HG02970 (cell line): ENCODE data around the gene MTFP1.

Experiments
- ATAC-seq: cut with Tn5 transposase; IDR thresholded peaks from one replicate; pipeline ENCODE4 v1.9.1; 2021; ENCODE audit warnings: mild to moderate bottlenecking, moderate library complexity, moderate number of reproducible peaks; ENCODE audit not compliant: unreplicated experiment, low FRiP score

MTFP1 gene

GRCh38 chr22:30424534-30425326, 838 bp upstream of the MTFP1 start:
- ATAC-seq = no peak

GRCh38 chr22:30425327-30425615, 297 bp upstream of the MTFP1 start:
- ATAC-seq = no peak

GRCh38 chr22:30426388-30427353, 1.1 kb downstream of the MTFP1 start:
- ATAC-seq = no peak

GRCh38 chr22:30427871-30428270, 2.3 kb downstream of the MTFP1 start:
- no peak for ATAC-seq

GRCh38 chr22:30429887-30430286, 4.3 kb downstream of the MTFP1 start:
- ATAC-seq = no peak

GRCh38 chr22:30430933-30431332, 5.4 kb downstream of the MTFP1 start:
- ATAC-seq = no peak

GRCh38 chr22:30432096-30432495, 6.5 kb downstream of the MTFP1 start:
- no peak for ATAC-seq

- no peak for ATAC-seq
These were observed 7.0 kb downstream of the MTFP1 start for GRCh38 chr22:30432520-30432919.

- ATAC-seq = no peak
These were observed 7.7 kb downstream of the MTFP1 start for GRCh38 chr22:30433227-30433626.

GRCh38 chr22:30433773-30434172, 8.2 kb downstream of the MTFP1 start:
- no peak for ATAC-seq

GRCh38 chr22:30434843-30435242, 9.3 kb downstream of the MTFP1 start:
- ATAC-seq = no peak

GRCh38 chr22:30435674-30436126, 10.1 kb downstream of the MTFP1 start:
- ATAC-seq = no peak

- no peak for ATAC-seq
These were observed 10.6 kb downstream of the MTFP1 start for GRCh38 chr22:30436196-30436595.

GRCh38 chr22:30438559-30438958, 13.0 kb downstream of the MTFP1 start:
- ATAC-seq = no peak

- no peak for ATAC-seq
These were observed 13.7 kb downstream of the MTFP1 start for GRCh38 chr22:30439226-30439625.

- ATAC-seq = no peak
These were observed 14.3 kb downstream of the MTFP1 start for GRCh38 chr22:30439836-30440235.

- ATAC-seq = no peak
These were observed 15.5 kb downstream of the MTFP1 start for GRCh38 chr22:30441088-30441487.

- ATAC-seq = no peak
These were observed 19.3 kb downstream of the MTFP1 start for GRCh38 chr22:30444632-30445437.

GRCh38 chr22:30445438-30446145, 20.0 kb downstream of the MTFP1 start:
- ATAC-seq = no peak

- no peak for ATAC-seq
These were observed 22.1 kb downstream of the MTFP1 start for GRCh38 chr22:30447656-30448055.
